K562 (cell line): Measurements from ENCODE around the gene KCNJ9. TPM values are rescaled to one million over a fixed set of nuclear protein-coding genes. Genes with fewer than 3 reads are reported as not detected.

Experiments
- BHLHE40 ChIP-seq: IDR thresholded peaks from 2 replicates; pipeline ENCODE4 v1.6.1; 2011; ENCODE audit warnings: low read length, improper control_type of control experiment
- CHD4 ChIP-seq: fragments of 200-600 bp; sonication (generic); IDR thresholded peaks from 3 replicates; pipeline ENCODE4 v1.6.1; 2012; ENCODE audit warnings: low read depth, mild to moderate bottlenecking, mixed read lengths, low read length, inconsistent platforms; ENCODE audit not compliant: insufficient read depth, insufficient replicate concordance, poor library complexity, severe bottlenecking
- CREBBP ChIP-seq: IDR thresholded peaks from one replicate; pipeline ENCODE4 v1.6.1; 2012; ENCODE audit warnings: low read depth, mild to moderate bottlenecking, control low read depth, inconsistent platforms, low read length
- ELF1 ChIP-seq: fragments of 200-800 bp; sonication (Bioruptor generic); IDR thresholded peaks from 2 replicates; pipeline ENCODE4 v1.6.1; 2016; ENCODE audit warnings: missing genetic modification characterization, missing compliant biosample characterization
- ELF2 ChIP-seq: fragments of 250-450 bp; sonication (Bioruptor Pico); IDR thresholded peaks from 2 replicates; pipeline ENCODE4 v1.5.0; 2021; ENCODE audit warnings: mild to moderate bottlenecking
- ESRRA ChIP-seq: fragments of 450-650 bp; IDR thresholded peaks from 2 replicates; pipeline ENCODE4 v1.6.1; 2014; ENCODE audit warnings: low read depth, mild to moderate bottlenecking, moderate library complexity, borderline replicate concordance
- FOXK2 ChIP-seq, 2 experiments: fragments of 450-650 bp; IDR thresholded peaks in 1 of 2; conservative IDR thresholded peaks in 1 of 2; 2 replicates each; pipeline ENCODE4 v1.6.1; 2016; ENCODE audit warnings: low read depth in 2 of 2, mild to moderate bottlenecking in 1 of 2
- LEF1 ChIP-seq: fragments of 450-650 bp; IDR thresholded peaks from 2 replicates; pipeline ENCODE4 v1.6.1; 2016; ENCODE audit warnings: mild to moderate bottlenecking
- MTF1 ChIP-seq: fragments of 250-450 bp; sonication (Bioruptor Pico); IDR thresholded peaks from 2 replicates; pipeline ENCODE4 v1.9.0; 2021; ENCODE audit warnings: moderate library complexity, mild to moderate bottlenecking, inconsistent platforms, borderline replicate concordance
- NFXL1 ChIP-seq: fragments of 450-650 bp; formaldehyde crosslinking; IDR thresholded peaks from 2 replicates; pipeline ENCODE4 v1.4.0; 2021; ENCODE audit warnings: mild to moderate bottlenecking
- SMARCA5 ChIP-seq: fragments of 450-650 bp; IDR thresholded peaks from 2 replicates; pipeline ENCODE4 v1.6.1; 2016
- SREBF2 ChIP-seq: sonication (generic); formaldehyde crosslinking; IDR thresholded peaks from 2 replicates; pipeline ENCODE4 v1.4.0; 2020; ENCODE audit warnings: mild to moderate bottlenecking, missing genetic modification reagents
- TCF7 ChIP-seq: sonication (generic); IDR thresholded peaks from 2 replicates; pipeline ENCODE4 v1.6.1; 2016; ENCODE audit warnings: antibody characterized with exemption, borderline replicate concordance
- TOE1 ChIP-seq, 2 experiments: fragments of 450-650 bp in 1 of 2; sonication (generic) in 1 of 2; formaldehyde crosslinking in 1 of 2; IDR thresholded peaks; 2 replicates each; pipeline versions ENCODE4 v1.7.1 to v1.8.0; 2016 to 2022; ENCODE audit warnings: borderline replicate concordance in 2 of 2, mild to moderate bottlenecking in 2 of 2, antibody characterized with exemption in 1 of 2, inconsistent platforms in 1 of 2, low read depth in 1 of 2, missing genetic modification reagents in 1 of 2, moderate library complexity in 1 of 2
- ZNF146 ChIP-seq: IDR thresholded peaks from one replicate; pipeline ENCODE4 v1.6.1; 2018; ENCODE audit warnings: missing compliant biosample characterization; ENCODE audit not compliant: unreplicated experiment
- polyA plus RNA-seq, 8 experiments: library from polyadenylated mRNA; depleted of rRNA in 4 of 8; stranded (reverse) in 5 of 8; unstranded in 3 of 8; fragments of >200 nt; fragmentation: Nextera tagmentation in 2 of 8; fragmentation: Illumina TruSeq in 1 of 8; extraction: Ambion mirVana in 2 of 8; extraction: Trizol in 1 of 8; gene quantifications; 2 replicates each; pipeline versions ENCODE4 v1.2.1 to v1.2.3, GENCODE V29; 2011 to 2014; ENCODE audit warnings: inconsistent platforms in 1 of 8, missing spikeins in 1 of 8
- total RNA-seq, 7 experiments: library from RNA; depleted of rRNA in 6 of 7; stranded (reverse); fragments of >200 nt in 6 of 7; fragmentation: Illumina TruSeq in 2 of 7; extraction: Trizol in 2 of 7; gene quantifications; 2 replicates each; pipeline versions ENCODE4 v1.2.1 to v1.2.3, GENCODE V29; 2011 to 2021; ENCODE audit warnings: low replicate concordance in 1 of 7
- TF ChIP-seq, protein P1 (sequence below): fragments of 450-650 bp; IDR thresholded peaks from 2 replicates; pipeline ENCODE4 v1.6.1; 2016; ENCODE audit warnings: low read depth
- TF ChIP-seq, protein P2 (sequence below): fragments of 450-650 bp; formaldehyde crosslinking; IDR thresholded peaks from 2 replicates; pipeline ENCODE4 v1.4.0; 2022; ENCODE audit warnings: missing genetic modification characterization

KCNJ9 gene
- total and polyA plus RNA-seq, 9 of the 15 experiments (the other 6 are each of a cell fraction or from before 2014, with no cell fraction given): not detected

DNA sequence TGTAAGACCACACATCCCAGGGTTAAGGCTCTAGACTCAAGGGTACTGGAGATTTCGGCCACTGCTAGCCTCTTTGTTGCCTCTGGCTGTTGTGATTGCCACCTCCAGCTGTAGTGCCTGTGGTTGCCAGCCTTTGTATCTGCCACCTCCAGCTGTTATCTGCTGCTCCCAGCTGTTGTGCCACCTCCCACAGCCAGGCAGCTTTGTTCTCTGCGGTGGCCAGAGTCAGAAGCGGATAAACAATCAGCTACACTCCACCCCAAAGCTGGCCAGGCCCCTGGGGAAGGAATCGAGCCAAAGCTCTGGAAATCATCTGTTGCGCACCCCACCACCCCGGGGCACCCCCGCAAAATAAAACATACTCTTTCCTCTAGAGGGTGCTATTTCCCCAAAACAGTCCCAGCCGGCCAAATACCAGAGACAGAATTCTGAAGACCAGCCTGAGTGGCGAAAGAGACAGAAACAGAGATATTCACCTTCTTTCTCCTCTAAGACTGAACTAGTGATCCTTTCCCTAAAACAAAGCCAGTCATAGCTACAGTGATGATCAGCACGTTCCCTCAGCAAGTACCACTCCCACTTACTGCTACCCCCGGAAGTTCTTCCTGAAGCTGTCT, 34.7 kb upstream of the KCNJ9 start (continued):
- TF ChIP-seq, protein P1, sequence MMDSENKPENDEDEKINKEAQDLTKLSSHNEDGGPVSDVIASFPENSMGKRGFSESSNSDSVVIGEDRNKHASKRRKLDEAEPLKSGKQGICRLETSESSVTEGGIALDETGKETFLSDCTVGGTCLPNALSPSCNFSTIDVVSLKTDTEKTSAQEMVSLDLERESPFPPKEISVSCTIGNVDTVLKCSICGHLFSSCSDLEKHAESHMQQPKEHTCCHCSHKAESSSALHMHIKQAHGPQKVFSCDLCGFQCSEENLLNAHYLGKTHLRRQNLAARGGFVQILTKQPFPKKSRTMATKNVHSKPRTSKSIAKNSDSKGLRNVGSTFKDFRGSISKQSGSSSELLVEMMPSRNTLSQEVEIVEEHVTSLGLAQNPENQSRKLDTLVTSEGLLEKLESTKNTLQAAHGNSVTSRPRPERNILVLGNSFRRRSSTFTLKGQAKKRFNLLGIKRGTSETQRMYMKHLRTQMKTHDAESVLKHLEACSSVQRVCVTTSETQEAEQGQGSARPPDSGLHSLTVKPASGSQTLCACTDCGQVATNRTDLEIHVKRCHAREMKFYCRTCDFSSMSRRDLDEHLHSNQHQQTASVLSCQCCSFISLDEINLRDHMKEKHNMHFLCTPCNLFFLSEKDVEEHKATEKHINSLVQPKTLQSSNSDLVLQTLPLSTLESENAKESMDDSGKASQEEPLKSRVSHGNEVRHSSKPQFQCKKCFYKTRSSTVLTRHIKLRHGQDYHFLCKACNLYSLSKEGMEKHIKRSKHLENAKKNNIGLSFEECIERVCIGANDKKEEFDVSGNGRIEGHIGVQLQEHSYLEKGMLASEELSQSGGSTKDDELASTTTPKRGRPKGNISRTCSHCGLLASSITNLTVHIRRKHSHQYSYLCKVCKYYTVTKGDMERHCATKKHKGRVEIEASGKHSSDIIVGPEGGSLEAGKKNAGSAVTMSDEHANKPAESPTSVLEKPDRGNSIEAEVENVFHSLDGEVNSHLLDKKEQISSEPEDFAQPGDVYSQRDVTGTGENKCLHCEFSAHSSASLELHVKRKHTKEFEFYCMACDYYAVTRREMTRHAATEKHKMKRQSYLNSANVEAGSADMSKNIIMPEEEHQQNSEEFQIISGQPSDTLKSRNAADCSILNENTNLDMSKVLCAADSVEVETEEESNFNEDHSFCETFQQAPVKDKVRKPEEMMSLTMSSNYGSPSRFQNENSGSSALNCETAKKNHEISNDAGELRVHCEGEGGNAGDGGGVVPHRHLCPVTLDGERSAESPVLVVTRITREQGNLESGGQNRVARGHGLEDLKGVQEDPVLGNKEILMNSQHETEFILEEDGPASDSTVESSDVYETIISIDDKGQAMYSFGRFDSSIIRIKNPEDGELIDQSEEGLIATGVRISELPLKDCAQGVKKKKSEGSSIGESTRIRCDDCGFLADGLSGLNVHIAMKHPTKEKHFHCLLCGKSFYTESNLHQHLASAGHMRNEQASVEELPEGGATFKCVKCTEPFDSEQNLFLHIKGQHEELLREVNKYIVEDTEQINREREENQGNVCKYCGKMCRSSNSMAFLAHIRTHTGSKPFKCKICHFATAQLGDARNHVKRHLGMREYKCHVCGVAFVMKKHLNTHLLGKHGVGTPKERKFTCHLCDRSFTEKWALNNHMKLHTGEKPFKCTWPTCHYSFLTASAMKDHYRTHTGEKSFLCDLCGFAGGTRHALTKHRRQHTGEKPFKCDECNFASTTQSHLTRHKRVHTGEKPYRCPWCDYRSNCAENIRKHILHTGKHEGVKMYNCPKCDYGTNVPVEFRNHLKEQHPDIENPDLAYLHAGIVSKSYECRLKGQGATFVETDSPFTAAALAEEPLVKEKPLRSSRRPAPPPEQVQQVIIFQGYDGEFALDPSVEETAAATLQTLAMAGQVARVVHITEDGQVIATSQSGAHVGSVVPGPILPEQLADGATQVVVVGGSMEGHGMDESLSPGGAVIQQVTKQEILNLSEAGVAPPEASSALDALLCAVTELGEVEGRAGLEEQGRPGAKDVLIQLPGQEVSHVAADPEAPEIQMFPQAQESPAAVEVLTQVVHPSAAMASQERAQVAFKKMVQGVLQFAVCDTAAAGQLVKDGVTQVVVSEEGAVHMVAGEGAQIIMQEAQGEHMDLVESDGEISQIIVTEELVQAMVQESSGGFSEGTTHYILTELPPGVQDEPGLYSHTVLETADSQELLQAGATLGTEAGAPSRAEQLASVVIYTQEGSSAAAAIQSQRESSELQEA: no peak
- TF ChIP-seq, protein P2, sequence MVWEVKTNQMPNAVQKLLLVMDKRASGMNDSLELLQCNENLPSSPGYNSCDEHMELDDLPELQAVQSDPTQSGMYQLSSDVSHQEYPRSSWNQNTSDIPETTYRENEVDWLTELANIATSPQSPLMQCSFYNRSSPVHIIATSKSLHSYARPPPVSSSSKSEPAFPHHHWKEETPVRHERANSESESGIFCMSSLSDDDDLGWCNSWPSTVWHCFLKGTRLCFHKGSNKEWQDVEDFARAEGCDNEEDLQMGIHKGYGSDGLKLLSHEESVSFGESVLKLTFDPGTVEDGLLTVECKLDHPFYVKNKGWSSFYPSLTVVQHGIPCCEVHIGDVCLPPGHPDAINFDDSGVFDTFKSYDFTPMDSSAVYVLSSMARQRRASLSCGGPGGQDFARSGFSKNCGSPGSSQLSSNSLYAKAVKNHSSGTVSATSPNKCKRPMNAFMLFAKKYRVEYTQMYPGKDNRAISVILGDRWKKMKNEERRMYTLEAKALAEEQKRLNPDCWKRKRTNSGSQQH: no peak
- TF ChIP-seq ESRRA (peak; percentile 88; the same call in 1 of the 2 replicates), ZNF146 (CRISPR knock-in tag) (no peak), CHD4 (no peak), TCF7 (peak; percentile 93), ELF1 (tag) (peak; percentile 55; the same call in 1 of the 2 replicates), CREBBP (no peak), NFXL1 (CRISPR knock-in tag) (no peak), BHLHE40 (peak; percentile 34; the same call in 1 of the 2 replicates), TOE1 (IDR thresholded peaks at IDR 0.05; ENCODE audit: borderline replicate concordance) (peak; percentile 84), TOE1 (CRISPR knock-in tag; IDR thresholded peaks at IDR 0.05; ENCODE audit: borderline replicate concordance, low read depth) (no peak), LEF1 (peak; percentile 87), FOXK2 (conservative IDR thresholded peaks at IDR 0.05 in 1 of 2, IDR thresholded peaks at IDR 0.05 in 1 of 2; ENCODE audit: low read depth in 2 of 2) (peak; percentile 76 to 82), SMARCA5 (peak; percentile 67; the same call in 1 of the 2 replicates), MTF1 (no peak), SREBF2 (no peak), ELF2 (CRISPR knock-in tag) (no peak)
